Endothelial cell of umbilical vein (primary cell): ENCODE data around the gene ADCY3. TPM values are rescaled to one million over a fixed set of nuclear protein-coding genes. Genes with fewer than 3 reads are reported as not detected.

Experiments used
- BruUV-seq: library from RNA; stranded (reverse); fragments of 400-500 nt; replicated peaks from 2 replicates; lab custom pipeline; 2021; lab: Mats Ljungman, UMichigan
- CTCF ChIA-PET: fragments of 300-600, 350-600 bp; sonication (Branson Sonifier 250); formaldehyde crosslinking; loops from one replicate; lab custom pipeline; 2021; ENCODE audit warnings: antibody characterized with exemption, inconsistent platforms; lab: Charles Lee
- POLR2A ChIA-PET: fragments of 300-600, 350-600 bp; sonication (Branson Sonifier 250); formaldehyde crosslinking; loops from one replicate; lab custom pipeline; 2021; ENCODE audit warnings: antibody characterized with exemption, inconsistent platforms; lab: Charles Lee
- DNase-seq: peaks from one replicate; pipeline ENCODE4 v3.0.0-alpha.2; 2011; ENCODE audit warnings: low read depth, low spot score
- FAIRE-seq: peaks from 2 replicates; lab custom pipeline; 2011; peaks lifted over from hg19 to GRCh38; lab: Jason Lieb, UNC
- H2AFZ ChIP-seq: 2 replicates; pipeline ENCODE4 v1.6.0; 2012; ENCODE audit warnings: low read depth, low read length, control low read depth, inconsistent platforms
- H3K27ac ChIP-seq: 2 replicates; pipeline ENCODE4 v1.5.1; 2011; ENCODE audit warnings: low read depth, mild to moderate bottlenecking, control low read depth, low read length, moderate library complexity; ENCODE audit not compliant: insufficient read depth
- H3K27me3 ChIP-seq, 2 experiments: 2 replicates each; pipeline versions ENCODE4 v1.6.0 to v1.6.1; 2011; ENCODE audit warnings: low read length in 2 of 2, mixed read lengths in 1 of 2; ENCODE audit not compliant: control insufficient read depth in 2 of 2, insufficient read depth in 2 of 2
- H3K36me3 ChIP-seq, 2 experiments: 2 replicates in 1 of 2; 3 replicates in 1 of 2; pipeline ENCODE4 v1.5.1; 2011; ENCODE audit warnings: low read length in 2 of 2, mild to moderate bottlenecking in 1 of 2, moderate library complexity in 1 of 2; ENCODE audit not compliant: control insufficient read depth in 2 of 2, insufficient read depth in 2 of 2; ENCODE audit errors: extremely low read depth in 1 of 2
- H3K4me1 ChIP-seq: 3 replicates; pipeline ENCODE4 v1.5.1; 2011; ENCODE audit warnings: mild to moderate bottlenecking, low read length; ENCODE audit not compliant: control insufficient read depth, insufficient read depth; ENCODE audit errors: extremely low read depth
- H3K4me2 ChIP-seq: 2 replicates; pipeline ENCODE4 v1.6.1; 2011; ENCODE audit warnings: low read length, control low read depth, mixed read lengths; ENCODE audit not compliant: insufficient read depth
- H3K4me3 ChIP-seq, 3 experiments: fragments of 200-600 bp in 1 of 3; sonication (generic), shearing (Covaris generic) in 1 of 3; replicated peaks in 1 of 3; 2 replicates each; pipeline ENCODE4 v1.5.1; 2011 to 2016; ENCODE audit warnings: control low read depth in 3 of 3, low read length in 3 of 3, mild to moderate bottlenecking in 2 of 3, inconsistent platforms in 1 of 3, low read depth in 1 of 3, moderate library complexity in 1 of 3; ENCODE audit not compliant: insufficient read depth in 1 of 3
- H3K79me2 ChIP-seq: 2 replicates; pipeline ENCODE4 v1.6.0; 2012; ENCODE audit warnings: low read length, inconsistent platforms; ENCODE audit not compliant: control insufficient read depth, insufficient read depth
- H3K9ac ChIP-seq: replicated peaks from 2 replicates; pipeline ENCODE3; 2011; ENCODE audit warnings: low read length, control low read depth; ENCODE audit not compliant: insufficient read depth; ENCODE audit errors: extremely low read depth
- H3K9me1 ChIP-seq: replicated peaks from 3 replicates; pipeline ENCODE4 v1.6.0; 2011; ENCODE audit warnings: mild to moderate bottlenecking, low read length; ENCODE audit not compliant: control insufficient read depth, insufficient read depth; ENCODE audit errors: extremely low read depth
- H3K9me3 ChIP-seq: replicated peaks from 2 replicates; pipeline ENCODE4 v1.5.1; 2012; ENCODE audit warnings: low read length, inconsistent platforms; ENCODE audit not compliant: control insufficient read depth, insufficient read depth
- H4K20me1 ChIP-seq: replicated peaks from 2 replicates; pipeline ENCODE3; 2011; ENCODE audit warnings: mild to moderate bottlenecking, low read length; ENCODE audit not compliant: control insufficient read depth, insufficient read depth; ENCODE audit errors: extremely low read depth
- CTCF ChIP-seq, 2 donors: IDR thresholded peaks; 1 replicate in 1 of 2; 2 replicates in 1 of 2; pipeline ENCODE4 v1.5.1; 2011; ENCODE audit warnings: low read length in 2 of 2, mild to moderate bottlenecking in 2 of 2, moderate library complexity in 2 of 2, control low read depth in 1 of 2, inconsistent platforms in 1 of 2, low read depth in 1 of 2; ENCODE audit not compliant: insufficient read depth in 1 of 2; ENCODE audit errors: extremely low read depth in 1 of 2
- EZH2 ChIP-seq: IDR thresholded peaks from 2 replicates; pipeline ENCODE4 v1.6.1; 2012; ENCODE audit warnings: borderline replicate concordance, low read depth, mild to moderate bottlenecking, moderate library complexity, low read length, inconsistent platforms; ENCODE audit not compliant: severe bottlenecking
- FOS ChIP-seq: IDR thresholded peaks from 2 replicates; pipeline ENCODE4 v1.6.1; 2011; ENCODE audit warnings: mild to moderate bottlenecking, low read length, moderate library complexity, borderline replicate concordance; ENCODE audit not compliant: insufficient read depth
- GATA2 ChIP-seq: IDR thresholded peaks from 2 replicates; pipeline ENCODE4 v1.7.0; 2011; ENCODE audit warnings: low read depth, mild to moderate bottlenecking, moderate library complexity, mixed read lengths, low read length; ENCODE audit not compliant: insufficient read length, insufficient read depth
- JUN ChIP-seq: IDR thresholded peaks from 2 replicates; pipeline ENCODE4 v1.6.1; 2011; ENCODE audit warnings: borderline replicate concordance, low read depth; ENCODE audit not compliant: insufficient read length, insufficient read depth
- MAX ChIP-seq: IDR thresholded peaks from 2 replicates; pipeline ENCODE4 v1.6.1; 2011; ENCODE audit not compliant: insufficient read depth, insufficient read length
- MYC ChIP-seq: IDR thresholded peaks from one replicate; pipeline ENCODE4 v1.6.1; 2011; ENCODE audit warnings: mild to moderate bottlenecking, low read depth, low read length
- POLR2A ChIP-seq: IDR thresholded peaks from 2 replicates; pipeline ENCODE4 v1.6.1; 2012; ENCODE audit warnings: low read depth, mild to moderate bottlenecking, control low read depth, low read length
- POLR2AphosphoS5 ChIP-seq: IDR thresholded peaks from 2 replicates; pipeline ENCODE4 v1.6.1; 2012; ENCODE audit warnings: low read depth, mild to moderate bottlenecking, control low read depth, low read length, moderate library complexity; ENCODE audit not compliant: insufficient read depth
- dilution Hi-C: fragments of 300-500 bp; cut with MboI; formaldehyde crosslinking; loops from one replicate; pipeline ENCODE4 v1.15.0; 2019; ENCODE audit warnings: low sequenced_read_pairs; ENCODE audit not compliant: extremely low pct_ligation_motif_present
- intact Hi-C: fragments of 100-400 bp; cut with micrococcal nuclease; formaldehyde crosslinking; loops from one replicate; pipeline ENCODE4 v1.10.0; 2022
- polyA plus RNA-seq, 4 experiments: library from polyadenylated mRNA; depleted of rRNA in 3 of 4; stranded (reverse) in 3 of 4; unstranded in 1 of 4; fragments of >200 nt; gene quantifications; 2 replicates each; pipeline versions ENCODE4 v1.2.1 to v1.2.3, GENCODE V29; 2011 to 2012; ENCODE audit warnings: missing spikeins in 1 of 4
- total RNA-seq: library from RNA; stranded (reverse); gene quantifications from 2 replicates; pipeline ENCODE4 v1.2.3, GENCODE V29; 2021

ADCY3 gene
- total and polyA plus RNA-seq, 2 donors (not counting 3 experiments of a cell fraction or from before 2014, with no cell fraction given), result 54.0 to 61.3 TPM

DNA sequence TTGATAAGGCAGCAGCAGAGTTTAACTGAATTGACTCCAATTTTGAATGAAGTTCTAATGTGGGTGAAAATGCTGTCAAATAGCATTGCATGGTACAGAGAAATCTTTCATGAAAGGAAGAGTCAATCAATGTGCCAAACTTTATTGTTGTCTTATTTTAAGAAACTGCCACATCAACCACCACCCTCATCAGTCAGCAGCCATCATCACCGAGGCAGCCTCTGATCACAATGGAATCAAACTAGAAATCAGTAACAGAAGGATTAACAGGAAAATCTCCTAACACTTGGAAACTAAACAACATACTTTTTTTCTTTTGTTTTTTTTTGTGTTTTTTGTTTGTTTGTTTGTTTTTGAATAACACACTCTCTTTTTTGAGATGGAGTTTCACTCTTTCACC lies 41.9 kb upstream of the ADCY3 start:
- DNase-seq (no peak), FAIRE-seq (no peak)
- H3K4me2 ChIP-seq, result no peak overlapping the region
- dilution Hi-C loops, result no loop called here
- intact Hi-C loops, result no loop called here
- ChIA-PET CTCF (interaction anchor here (1.0 to 1.2 kb wide), 2 partner anchors 13 to 167 kb away, joined by 3 read pairs; no protein-coding TSS in a partner anchor), POLR2A (no interaction called here)
- TF ChIP-seq GATA2, result no peak
- TF ChIP-seq POLR2A, result no peak
- TF ChIP-seq FOS, result no peak
- TF ChIP-seq JUN, result no peak
- no peak for TF ChIP-seq CTCF (IDR thresholded peaks at IDR 0.05; ENCODE audit: extremely low read depth in 1 of 2, insufficient read depth in 1 of 2, low read depth in 1 of 2, low read length in 2 of 2)
- TF ChIP-seq MYC, result no peak
- TF ChIP-seq POLR2AphosphoS5, result no peak
- no peak for TF ChIP-seq EZH2
- TF ChIP-seq MAX, result no peak
- no peak overlapping the region for H3K4me3 ChIP-seq
- peaks cover 2 to 4% of the 10 kb centered on the region in 2 experiments for H3K36me3 ChIP-seq
- no peaks in the 10 kb centered on the region for H3K9me1 ChIP-seq
- BruUV-seq, result no TSS peak
- no peaks in the 10 kb centered on the region for H3K27me3 ChIP-seq
- H3K9ac ChIP-seq, result no peak overlapping the region
- H3K9me3 ChIP-seq, result no peaks in the 10 kb centered on the region
- H4K20me1 ChIP-seq, result no peaks in the 10 kb centered on the region
- H2AFZ ChIP-seq, result no peak overlapping the region
- no peaks in the 10 kb centered on the region for H3K79me2 ChIP-seq
- H3K27ac ChIP-seq, result no peak overlapping the region
- H3K4me1 ChIP-seq, result no peaks in the 10 kb centered on the region
